Suprapubic skin (tissue), 4 donors: ENCODE measurements around the gene MATCAP1. TPM values are rescaled to one million over a fixed set of nuclear protein-coding genes. Genes with fewer than 3 reads are reported as not detected.

Experiments used
- DNase-seq, 2 donors: peaks; one replicate each; pipeline ENCODE4 v3.0.0-alpha.2; 2019; ENCODE audit warnings: low spot score in 2 of 2
- H3K27ac ChIP-seq: fragments of 200-600 bp; sonication (generic); one replicate; pipeline ENCODE4 v1.5.1; 2019
- H3K27me3 ChIP-seq: fragments of 200-600 bp; sonication (generic); one replicate; pipeline ENCODE4 v1.5.1; 2019
- H3K36me3 ChIP-seq: fragments of 200-600 bp; sonication (generic); one replicate; pipeline ENCODE4 v1.5.1; 2019
- H3K4me1 ChIP-seq: fragments of 200-600 bp; sonication (generic); one replicate; pipeline ENCODE4 v1.5.1; 2019
- H3K4me3 ChIP-seq: fragments of 200-600 bp; sonication (generic); one replicate; pipeline ENCODE4 v1.5.1; 2019; ENCODE audit warnings: mild to moderate bottlenecking
- H3K9me3 ChIP-seq: fragments of 200-600 bp; sonication (generic); one replicate; pipeline ENCODE4 v1.5.1; 2019
- EP300 ChIP-seq: sonication (generic); formaldehyde crosslinking; IDR thresholded peaks from one replicate; pipeline ENCODE4 v1.6.1; 2017; ENCODE audit warnings: antibody characterized with exemption
- POLR2A ChIP-seq, 2 donors: fragments of 450-650 bp; IDR thresholded peaks; one replicate each; pipeline ENCODE4 v1.6.1; 2017; ENCODE audit warnings: antibody characterized with exemption in 2 of 2, mild to moderate bottlenecking in 2 of 2, moderate library complexity in 2 of 2
- POLR2AphosphoS5 ChIP-seq, 3 donors: sonication (generic); formaldehyde crosslinking; IDR thresholded peaks; one replicate each; pipeline ENCODE4 v1.6.1; 2017; ENCODE audit warnings: antibody characterized with exemption in 3 of 3
- WGBS: methylation state at CpG from one replicate; pipeline ENCODE4 v1.1.5; 2018; 5-methylcytosine and 5-hydroxymethylcytosine counted together
- total RNA-seq, 4 donors: library from RNA; depleted of rRNA; stranded (reverse); fragments of >200 nt; gene quantifications; one replicate each; pipeline ENCODE4 v1.1.0, GENCODE V29; 2016
- TF ChIP-seq, protein P1 (sequence below), 2 donors: fragments of 200-600 bp in 1 of 2; fragments of 450-650 bp in 1 of 2; sonication (generic) in 1 of 2; IDR thresholded peaks; one replicate each; pipeline ENCODE4 v1.5.1; 2016 to 2019; ENCODE audit warnings: antibody characterized with exemption in 2 of 2, mild to moderate bottlenecking in 1 of 2, moderate library complexity in 1 of 2

Gene MATCAP1
- total RNA-seq, 4 donors from 2014 or later, result 14.2 to 30.0 (median 17.3) TPM

GRCh38 chr16:67185651-67186134 lies 1.9 kb upstream of the MATCAP1 start:
- WGBS, result 13% methylated on average over 12 of the region's 12 CpGs
- DNase-seq, result no peak
- Histone ChIP-seq H3K27ac (no peak overlapping the region), H3K27me3 (no peaks in the 10 kb centered on the region), H3K36me3 (no peaks in the 10 kb centered on the region), H3K4me3 (peak overlapping the region; percentile 72), H3K9me3 (no peaks in the 10 kb centered on the region), H3K4me1 (peaks cover 28% of the 10 kb centered on the region)
- TF ChIP-seq POLR2A (IDR thresholded peaks at IDR 0.05), result no peak
- peak in 1 of 3 donors; percentile 25 for TF ChIP-seq POLR2AphosphoS5 (IDR thresholded peaks at IDR 0.05)

- peaks cover 28% of the 10 kb centered on the region for H3K4me1 ChIP-seq
- peak overlapping the region; percentile 72 for H3K4me3 ChIP-seq
- H3K9me3 ChIP-seq, result no peaks in the 10 kb centered on the region
- no peak overlapping the region for H3K27ac ChIP-seq
- 25% methylated on average over 17 of the region's 43 CpGs for WGBS
- H3K36me3 ChIP-seq, result no peaks in the 10 kb centered on the region
- peak; percentile 95 for DNase-seq
- peak in 1 of 3 donors; percentile 13 for TF ChIP-seq POLR2AphosphoS5 (IDR thresholded peaks at IDR 0.05)
- TF ChIP-seq, protein P1, sequence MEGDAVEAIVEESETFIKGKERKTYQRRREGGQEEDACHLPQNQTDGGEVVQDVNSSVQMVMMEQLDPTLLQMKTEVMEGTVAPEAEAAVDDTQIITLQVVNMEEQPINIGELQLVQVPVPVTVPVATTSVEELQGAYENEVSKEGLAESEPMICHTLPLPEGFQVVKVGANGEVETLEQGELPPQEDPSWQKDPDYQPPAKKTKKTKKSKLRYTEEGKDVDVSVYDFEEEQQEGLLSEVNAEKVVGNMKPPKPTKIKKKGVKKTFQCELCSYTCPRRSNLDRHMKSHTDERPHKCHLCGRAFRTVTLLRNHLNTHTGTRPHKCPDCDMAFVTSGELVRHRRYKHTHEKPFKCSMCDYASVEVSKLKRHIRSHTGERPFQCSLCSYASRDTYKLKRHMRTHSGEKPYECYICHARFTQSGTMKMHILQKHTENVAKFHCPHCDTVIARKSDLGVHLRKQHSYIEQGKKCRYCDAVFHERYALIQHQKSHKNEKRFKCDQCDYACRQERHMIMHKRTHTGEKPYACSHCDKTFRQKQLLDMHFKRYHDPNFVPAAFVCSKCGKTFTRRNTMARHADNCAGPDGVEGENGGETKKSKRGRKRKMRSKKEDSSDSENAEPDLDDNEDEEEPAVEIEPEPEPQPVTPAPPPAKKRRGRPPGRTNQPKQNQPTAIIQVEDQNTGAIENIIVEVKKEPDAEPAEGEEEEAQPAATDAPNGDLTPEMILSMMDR (IDR thresholded peaks at IDR 0.05), result peak; percentile 64 to 77
- TF ChIP-seq EP300, result no peak
- no peaks in the 10 kb centered on the region for H3K27me3 ChIP-seq
Measured at GRCh38 chr16:67184995-67185650, 1.4 kb upstream of the MATCAP1 start.

DNA sequence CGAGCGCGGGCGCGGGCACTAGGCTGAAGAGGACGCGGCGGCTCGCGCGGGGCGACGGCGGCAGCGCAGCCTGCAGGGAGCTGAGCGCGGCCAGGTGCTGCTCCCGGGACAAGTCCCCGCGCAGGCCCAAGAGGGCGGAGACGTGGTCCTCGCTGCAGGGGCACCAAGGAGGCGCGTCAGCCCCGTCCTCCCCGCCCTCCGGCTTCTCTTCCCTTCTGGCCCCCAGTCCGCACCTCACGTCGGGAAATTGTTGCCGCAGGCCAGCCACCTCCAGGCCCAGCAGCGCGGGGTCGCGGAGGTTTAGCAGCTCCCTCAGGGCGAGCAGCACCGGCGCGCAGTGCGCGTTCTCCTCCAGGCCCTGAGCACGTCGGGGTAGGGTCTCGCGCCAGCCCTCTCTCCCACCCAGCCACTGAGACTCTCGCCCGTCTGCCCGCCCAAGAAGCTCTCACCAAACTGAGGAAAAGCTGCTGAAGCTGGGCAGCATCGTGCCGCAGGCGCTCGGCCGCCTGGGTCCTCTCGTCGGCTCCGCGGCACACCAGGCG lies 761 bp upstream of the MATCAP1 start:
- H3K4me1 ChIP-seq, result peaks cover 31% of the 10 kb centered on the region
- peak overlapping the region; percentile 96 for H3K27ac ChIP-seq
- peak overlapping the region; percentile 72 for H3K4me3 ChIP-seq
- DNase-seq, result no peak
- H3K9me3 ChIP-seq, result no peaks in the 10 kb centered on the region
- no peaks in the 10 kb centered on the region for H3K27me3 ChIP-seq
- H3K36me3 ChIP-seq, result no peaks in the 10 kb centered on the region
- no peak for TF ChIP-seq POLR2A (IDR thresholded peaks at IDR 0.05)
- no peak for TF ChIP-seq EP300
- TF ChIP-seq, protein P1 (IDR thresholded peaks at IDR 0.05), result no peak
- no peak for TF ChIP-seq POLR2AphosphoS5 (IDR thresholded peaks at IDR 0.05)
- 2% methylated on average over 19 of the region's 59 CpGs for WGBS

- Histone ChIP-seq H3K36me3 (no peaks in the 10 kb centered on the region), H3K4me3 (peak overlapping the region; percentile 72), H3K27me3 (no peaks in the 10 kb centered on the region), H3K9me3 (no peaks in the 10 kb centered on the region), H3K27ac (peak overlapping the region; percentile 96), H3K4me1 (peaks cover 44% of the 10 kb centered on the region)
- 10% methylated on average over 11 of the region's 11 CpGs for WGBS
- no peak for DNase-seq
- no peak for TF ChIP-seq POLR2A (IDR thresholded peaks at IDR 0.05)
- TF ChIP-seq, protein P1 (IDR thresholded peaks at IDR 0.05), result no peak
Measured at GRCh38 chr16:67183284-67183626, 508 bp downstream of the MATCAP1 start.

DNA sequence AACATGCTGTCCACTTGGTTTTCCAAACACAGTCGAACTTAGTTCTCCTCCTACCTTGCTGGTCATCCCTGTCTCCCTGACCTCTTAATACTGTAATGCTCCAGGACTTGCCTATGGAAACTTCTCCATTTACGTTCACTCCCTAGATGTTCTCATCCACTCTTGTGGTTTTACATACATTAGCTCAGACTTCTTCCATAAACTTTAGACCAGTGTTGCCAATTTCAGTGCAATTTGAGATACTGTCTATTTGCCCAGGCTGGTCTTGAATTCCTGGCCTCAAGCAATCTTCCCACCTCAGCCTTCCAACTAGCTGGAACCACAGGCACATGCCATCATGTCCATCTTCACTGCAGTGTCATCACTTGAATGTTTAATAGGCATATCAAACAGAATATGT lies 1.5 kb downstream of the MATCAP1 start:
- WGBS, result 75% methylated on average over 2 of the region's 2 CpGs
- Histone ChIP-seq H3K27ac (no peak overlapping the region), H3K27me3 (no peaks in the 10 kb centered on the region), H3K9me3 (no peaks in the 10 kb centered on the region), H3K4me1 (peaks cover 52% of the 10 kb centered on the region), H3K4me3 (no peak overlapping the region), H3K36me3 (no peaks in the 10 kb centered on the region)
- DNase-seq, result no peak
- TF ChIP-seq POLR2A (IDR thresholded peaks at IDR 0.05), result no peak

DNA sequence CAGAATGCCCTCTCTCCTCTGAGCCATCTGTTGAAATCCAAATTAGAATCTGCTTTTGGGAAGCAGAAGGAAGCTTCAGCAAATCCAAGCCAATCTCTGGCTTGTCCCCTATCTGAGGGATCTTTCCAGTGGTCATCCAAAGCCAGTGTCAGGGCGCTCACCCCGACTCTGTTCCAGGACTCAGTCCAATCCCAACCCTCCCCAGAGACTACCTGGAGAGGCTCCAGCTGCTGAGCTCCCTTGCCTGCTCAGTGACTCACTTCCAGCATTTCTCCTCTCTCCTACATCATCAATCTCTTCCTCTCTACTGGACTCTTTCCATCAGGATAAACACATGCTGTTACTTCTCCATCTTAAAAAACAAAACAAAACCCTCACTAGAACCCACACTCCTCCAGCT lies 2.4 kb downstream of the MATCAP1 start:
- Histone ChIP-seq H3K4me1 (peaks cover 52% of the 10 kb centered on the region), H3K9me3 (no peaks in the 10 kb centered on the region), H3K4me3 (no peak overlapping the region), H3K27ac (no peak overlapping the region), H3K36me3 (no peaks in the 10 kb centered on the region), H3K27me3 (no peaks in the 10 kb centered on the region)
- DNase-seq, result no peak
- TF ChIP-seq POLR2AphosphoS5 (IDR thresholded peaks at IDR 0.05) (no peak), EP300 (no peak), POLR2A (IDR thresholded peaks at IDR 0.05) (no peak)
- TF ChIP-seq, protein P1 (IDR thresholded peaks at IDR 0.05), result no peak
- WGBS, result 63% methylated on average over 2 of the region's 2 CpGs
